HG03520 (cell line): ENCODE data around the gene LMNB1.
"Not testable (repeated sequence)": the region's sequence is repeated elsewhere in the genome, so short reads cannot be mapped to it uniquely, and the experiment has no call there.

ENCODE experiments used
- ATAC-seq: cut with Tn5 transposase; IDR thresholded peaks from one replicate; pipeline ENCODE4 v1.9.1; 2021; ENCODE audit warnings: mild to moderate bottlenecking, moderate library complexity; ENCODE audit not compliant: unreplicated experiment

Gene LMNB1

DNA sequence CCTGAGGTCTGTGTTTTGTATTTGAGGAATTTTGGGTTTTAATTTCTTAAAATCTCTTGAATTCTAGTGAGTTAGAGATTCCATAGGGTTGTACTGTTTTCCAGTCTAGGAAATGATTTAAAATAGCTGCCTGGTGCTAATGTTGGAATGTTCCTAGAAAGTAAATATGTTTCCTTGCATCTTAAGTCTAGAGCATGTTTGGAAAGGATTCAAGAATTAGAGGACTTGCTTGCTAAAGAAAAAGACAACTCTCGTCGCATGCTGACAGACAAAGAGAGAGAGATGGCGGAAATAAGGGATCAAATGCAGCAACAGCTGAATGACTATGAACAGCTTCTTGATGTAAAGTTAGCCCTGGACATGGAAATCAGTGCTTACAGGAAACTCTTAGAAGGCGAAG is 41.8 kb downstream of the LMNB1 start:
- ATAC-seq, result no peak

GRCh38 chr5:126819253-126819652 is 42.3 kb downstream of the LMNB1 start:
- no peak for ATAC-seq

DNA sequence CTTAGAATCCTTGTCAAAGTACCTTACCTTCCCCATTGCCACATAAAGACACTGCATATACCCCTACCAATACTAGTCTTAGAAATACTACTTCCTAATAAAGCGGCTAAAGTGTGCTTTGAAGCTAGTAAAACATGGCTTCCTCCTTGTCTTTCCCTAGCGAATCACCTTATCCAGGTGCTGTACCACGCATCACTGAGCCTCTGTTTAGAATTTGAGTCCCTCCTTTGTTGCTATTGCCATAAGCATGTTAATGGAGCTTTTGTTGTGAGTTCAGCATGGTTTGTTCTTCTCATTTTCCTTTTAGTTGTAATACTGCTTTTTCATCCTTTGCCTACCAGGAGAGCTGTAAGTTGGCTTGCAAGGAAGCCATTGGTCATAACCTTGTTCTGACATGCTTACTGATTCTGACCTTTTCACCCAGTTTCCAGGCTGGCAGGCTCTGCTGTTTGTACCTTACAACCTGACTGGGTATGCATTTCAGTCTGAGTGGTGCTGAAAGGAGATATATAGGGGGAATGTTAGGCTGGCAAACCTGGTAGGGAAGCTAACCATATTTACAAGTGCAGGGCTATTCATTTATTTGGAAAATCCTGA is 49.8 kb downstream of the LMNB1 start:
- ATAC-seq, result no peak

DNA sequence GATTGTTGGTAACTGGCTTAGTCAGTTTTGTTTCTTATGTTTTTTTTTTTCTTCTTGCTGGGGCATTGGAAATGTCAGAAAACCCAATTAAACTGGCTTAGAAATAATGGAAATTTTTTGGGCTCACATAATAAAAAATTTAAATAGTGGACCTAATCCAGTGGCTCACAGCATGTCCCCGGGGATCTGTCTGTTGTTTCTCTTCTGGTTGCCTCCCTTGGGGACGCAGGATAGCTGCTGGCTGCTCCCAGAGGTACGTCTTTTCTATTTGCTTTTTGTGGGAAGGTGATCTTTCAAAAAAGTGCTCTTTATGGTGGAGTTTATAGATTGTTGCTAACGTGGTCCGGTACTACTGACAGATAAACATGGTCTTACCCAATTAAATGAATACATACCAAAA is 52.2 kb downstream of the LMNB1 start:
- ATAC-seq, result no peak

DNA sequence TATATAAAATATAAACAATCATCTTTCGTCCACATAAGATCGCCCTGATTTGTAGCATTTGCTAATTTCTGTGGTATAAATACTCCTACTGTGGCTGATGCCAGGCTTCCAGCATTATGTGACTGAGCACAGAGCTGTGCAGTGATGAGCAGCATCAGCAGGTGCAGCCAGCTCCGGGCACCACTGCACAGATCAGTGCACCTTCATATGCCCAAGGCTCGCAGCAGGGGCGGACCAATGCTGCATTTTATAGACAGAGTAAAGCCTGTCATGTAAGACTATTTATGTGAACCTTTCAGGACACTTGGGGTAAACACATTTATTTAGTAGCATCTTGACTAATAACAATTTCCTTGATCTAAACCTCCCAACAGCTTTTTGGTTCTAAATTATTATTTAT is 53.1 kb downstream of the LMNB1 start:
- ATAC-seq, result no peak

DNA sequence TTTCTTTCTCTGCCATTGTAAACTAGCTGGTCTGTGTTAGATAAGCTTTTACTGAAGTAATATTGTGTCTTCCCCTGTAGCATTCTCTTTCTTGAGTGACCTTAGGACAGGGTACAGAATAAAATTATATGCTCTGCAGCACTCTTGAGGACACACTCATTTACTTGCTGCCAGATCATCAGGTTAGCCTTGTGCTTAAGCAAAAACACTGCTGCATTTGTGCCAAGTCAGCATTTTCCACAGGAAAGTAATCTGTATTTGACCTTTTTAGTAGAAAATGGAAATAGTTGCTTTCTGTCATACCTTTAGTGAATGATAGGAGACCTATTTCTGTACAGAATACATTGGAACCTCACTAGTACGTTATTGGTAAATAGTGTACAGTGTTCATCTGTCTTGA is 54.2 kb downstream of the LMNB1 start:
- ATAC-seq, result no peak

- no peak for ATAC-seq
Measured at GRCh38 chr5:126836778-126837177, 59.8 kb downstream of the LMNB1 start.

DNA sequence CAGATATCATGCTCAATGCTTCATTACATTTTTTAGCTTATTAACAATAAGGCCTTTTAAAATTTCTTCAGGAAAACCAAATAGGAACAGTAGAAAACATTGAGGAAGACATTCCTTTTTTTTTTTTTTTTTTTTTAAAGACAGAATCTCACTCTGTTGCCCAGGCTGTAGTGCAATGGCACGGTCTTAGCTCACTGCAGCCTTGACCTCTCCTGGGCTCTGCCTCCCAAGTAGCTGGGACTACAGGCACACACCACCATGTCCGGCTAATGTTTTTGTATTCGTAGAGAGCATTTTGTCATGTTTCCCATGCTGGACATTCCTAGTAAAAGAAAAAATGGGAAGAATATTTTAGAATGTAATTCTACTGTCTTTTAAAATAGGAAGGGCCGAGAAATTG is 60.3 kb downstream of the LMNB1 start:
- ATAC-seq, result no peak

DNA sequence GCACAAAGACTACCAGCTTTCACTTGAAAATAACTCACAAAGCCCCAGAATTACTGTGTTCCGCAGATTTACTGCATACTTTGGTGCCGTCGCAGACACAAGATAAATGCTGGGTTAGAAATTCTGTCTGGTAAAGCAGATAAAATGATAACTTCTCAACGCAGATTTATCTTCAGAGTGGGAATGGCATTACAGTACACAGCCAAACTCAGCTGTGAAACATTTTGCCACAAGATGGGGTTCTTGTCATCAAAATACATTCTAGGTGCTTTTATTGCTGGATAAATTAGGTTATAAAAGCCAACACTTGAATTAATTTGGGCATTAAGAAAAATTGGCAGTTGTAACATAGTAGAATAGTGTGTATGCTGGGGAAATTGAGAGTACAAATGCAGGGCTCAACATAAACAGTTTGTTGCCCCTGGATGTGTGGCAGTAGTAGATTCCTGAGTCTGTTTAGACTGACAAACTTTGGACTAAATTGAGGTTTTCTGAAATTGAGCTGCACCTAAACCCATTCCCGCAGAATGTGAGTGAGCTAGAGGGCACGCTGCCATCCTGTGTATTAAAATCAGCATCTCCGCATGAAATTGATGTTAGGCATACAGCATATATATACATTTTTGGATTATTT is 61.1 kb downstream of the LMNB1 start:
- ATAC-seq, result no peak

- not testable (repeated sequence) for ATAC-seq
Measured at GRCh38 chr5:126839407-126839806, 62.5 kb downstream of the LMNB1 start.

GRCh38 chr5:126843375-126843774 is 66.4 kb downstream of the LMNB1 start:
- not testable (repeated sequence) for ATAC-seq

DNA sequence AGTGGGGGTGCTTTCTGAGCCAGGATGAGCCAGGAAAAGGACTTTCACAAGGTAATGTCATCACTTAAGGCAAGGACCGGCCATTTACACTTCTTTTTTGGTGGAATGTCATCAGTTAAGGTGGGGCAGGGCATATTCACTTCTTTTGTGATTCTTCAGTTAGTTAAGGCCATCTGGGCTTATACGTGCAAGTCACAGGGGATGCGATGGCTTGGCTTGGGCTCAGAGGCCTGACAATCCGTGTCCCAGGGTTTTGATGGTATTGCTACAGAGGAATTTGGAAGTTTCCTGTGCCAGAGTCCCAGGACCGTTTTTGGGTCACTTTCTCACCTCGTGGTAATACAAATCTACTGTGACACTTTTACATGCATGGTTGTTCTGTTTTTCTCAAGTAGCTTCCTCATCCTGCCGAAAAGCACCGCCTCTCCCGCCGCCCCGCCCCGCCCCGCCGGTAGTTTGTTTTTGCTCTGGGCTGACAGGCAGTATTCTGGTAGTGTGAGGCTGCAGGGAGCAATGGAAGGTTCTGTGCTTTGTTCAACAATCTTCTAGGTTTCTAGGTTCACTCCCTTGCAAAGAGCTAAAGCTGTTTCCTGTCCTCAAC is 68.6 kb downstream of the LMNB1 start:
- ATAC-seq, result peak; percentile 74

- ATAC-seq, result no peak
Measured at GRCh38 chr5:126846344-126846743, 69.4 kb downstream of the LMNB1 start.

- no peak for ATAC-seq
Measured at GRCh38 chr5:126846744-126847455, 70.0 kb downstream of the LMNB1 start.

DNA sequence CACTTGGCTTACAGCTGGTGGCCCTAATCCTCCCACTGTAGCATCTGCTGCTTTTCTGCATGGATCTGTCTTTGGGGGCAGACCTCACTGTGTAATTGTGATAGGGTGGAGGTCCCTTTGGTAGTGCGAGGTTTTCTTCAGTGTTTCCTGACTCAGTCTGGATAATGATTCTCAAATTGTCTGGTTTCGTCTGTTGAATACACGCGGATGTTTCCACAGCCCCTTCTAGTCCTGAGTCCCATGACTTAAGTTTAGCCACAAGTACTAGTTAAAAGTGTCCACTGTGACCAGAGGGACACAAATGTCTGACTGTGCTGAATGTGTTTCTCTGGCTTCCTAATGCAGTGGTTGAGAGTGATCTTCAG is 70.5 kb downstream of the LMNB1 start:
- ATAC-seq, result no peak

DNA sequence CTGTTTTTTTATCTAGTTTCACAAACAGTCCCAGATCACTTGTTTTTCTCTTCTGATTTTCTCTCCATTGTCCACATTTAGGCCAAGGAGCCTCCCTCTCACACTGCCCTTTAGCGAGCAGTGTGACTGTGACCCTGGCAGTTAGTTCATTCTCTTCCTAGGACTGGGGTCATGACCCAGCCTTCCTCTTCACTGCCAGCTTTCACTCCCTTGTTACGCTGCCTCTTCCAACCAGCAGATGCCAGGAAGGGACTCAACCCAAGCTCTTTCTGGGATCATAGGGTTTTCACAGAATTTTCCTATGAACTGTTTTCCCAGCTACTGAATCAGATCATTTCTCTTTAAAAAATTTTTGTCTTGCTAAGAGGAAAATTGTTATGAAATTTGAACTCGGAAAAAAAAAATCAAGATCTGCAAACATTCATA is 70.9 kb downstream of the LMNB1 start:
- no peak for ATAC-seq

DNA sequence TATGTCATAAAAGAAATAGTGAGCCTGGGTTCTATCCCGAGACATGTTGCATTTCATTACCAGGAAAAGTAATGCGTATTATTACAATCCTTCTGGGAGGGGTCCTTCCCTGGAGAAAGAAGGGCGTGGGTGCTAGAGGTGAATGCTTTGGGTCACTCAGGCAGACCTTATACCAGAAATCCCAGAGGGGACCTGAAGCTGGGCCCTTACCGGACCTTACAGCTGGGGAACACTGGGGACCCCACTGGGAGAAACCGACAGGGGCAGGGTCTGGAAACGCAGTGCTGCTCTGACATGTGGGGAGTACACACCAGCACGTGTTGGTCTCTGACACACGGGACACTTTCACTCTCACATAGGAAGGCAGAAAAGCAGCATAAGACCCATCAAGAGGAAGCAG is 71.3 kb downstream of the LMNB1 start:
- ATAC-seq, result no peak

DNA sequence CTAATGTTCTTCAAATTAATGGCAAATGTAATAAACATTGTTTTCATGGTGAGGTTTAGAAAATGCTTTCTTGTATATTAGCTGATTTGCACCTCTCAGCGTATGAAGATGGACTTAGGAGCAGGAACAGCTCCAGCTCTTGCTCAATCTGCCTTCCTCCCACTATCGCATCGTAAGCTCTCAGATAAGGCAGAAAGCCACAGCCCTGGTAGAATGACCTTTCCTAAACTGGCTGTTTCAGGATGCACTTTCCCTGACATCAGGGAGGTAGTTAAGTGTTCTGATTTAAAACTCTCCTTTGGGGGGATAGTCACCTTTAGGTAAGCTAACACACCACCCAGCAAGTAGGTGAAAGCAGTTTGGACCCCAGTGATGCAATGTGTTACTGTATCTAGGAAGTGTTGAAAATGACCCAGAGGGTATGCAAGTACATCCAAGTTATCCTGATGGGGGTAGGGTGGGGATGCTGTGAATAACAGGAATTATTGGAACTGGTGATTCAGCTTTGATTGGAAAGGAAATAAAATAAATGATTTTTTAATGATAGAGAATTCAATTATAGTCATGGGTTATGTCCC is 72.3 kb downstream of the LMNB1 start:
- ATAC-seq, result no peak

- ATAC-seq, result no peak
Measured at GRCh38 chr5:126851501-126852011, 74.6 kb downstream of the LMNB1 start.

GRCh38 chr5:126852091-126852571 is 75.2 kb downstream of the LMNB1 start:
- ATAC-seq, result peak; percentile 82

DNA sequence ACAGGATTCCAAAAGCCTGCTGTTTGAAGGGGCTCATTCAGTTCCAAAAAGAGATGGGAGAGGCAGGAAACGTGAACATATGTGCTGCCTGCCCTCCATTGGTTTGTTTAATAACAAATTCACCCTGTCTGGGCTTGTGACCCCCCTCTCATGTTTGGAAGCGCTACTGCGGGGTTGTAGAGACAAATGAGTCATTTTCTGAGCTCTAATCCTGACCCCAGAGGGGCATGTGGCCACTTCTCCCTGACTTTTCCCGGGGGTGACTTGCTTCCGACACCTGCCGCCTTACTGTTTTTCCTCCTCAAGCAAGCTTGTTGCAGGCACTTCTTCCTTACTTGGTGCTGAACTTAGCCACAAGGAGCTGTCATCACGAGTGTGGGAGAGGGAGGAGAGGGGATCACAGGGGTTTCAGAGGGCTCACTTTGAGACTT is 75.9 kb downstream of the LMNB1 start:
- no peak for ATAC-seq
